H9 (cell line): ENCODE measurements around the gene IZUMO2. TPM values are rescaled to one million over a fixed set of nuclear protein-coding genes. Genes with fewer than 3 reads are reported as not detected.

Source experiments
- DNase-seq: peaks from one replicate; pipeline ENCODE4 v3.0.0-alpha.2; 2017
- H2AFZ ChIP-seq: one replicate; pipeline ENCODE4 v1.6.1; 2013; ENCODE audit warnings: mild to moderate bottlenecking, low read length, control low read depth, moderate library complexity
- H2AK5ac ChIP-seq: 2 replicates; pipeline ENCODE4 v1.6.1; 2013; ENCODE audit warnings: low read length, control low read depth, mixed read lengths; ENCODE audit not compliant: insufficient read length
- H2BK120ac ChIP-seq: one replicate; pipeline ENCODE4 v1.6.1; 2013; ENCODE audit warnings: low read depth, mild to moderate bottlenecking, low read length, control low read depth, inconsistent platforms; ENCODE audit not compliant: poor library complexity, severe bottlenecking
- H2BK12ac ChIP-seq: 2 replicates; pipeline ENCODE4 v1.6.1; 2013; ENCODE audit warnings: low read length, control low read depth, mixed read lengths, low read depth; ENCODE audit not compliant: insufficient read length
- H2BK15ac ChIP-seq: 2 replicates; pipeline ENCODE4 v1.6.1; 2013; ENCODE audit warnings: low read depth, low read length, control low read depth
- H2BK20ac ChIP-seq: one replicate; pipeline ENCODE4 v1.6.1; 2013; ENCODE audit warnings: low read depth, mild to moderate bottlenecking, low read length, control low read depth, inconsistent platforms; ENCODE audit not compliant: poor library complexity, severe bottlenecking
- H2BK5ac ChIP-seq: 2 replicates; pipeline ENCODE4 v1.6.1; 2013; ENCODE audit warnings: low read length, control low read depth, mixed read lengths; ENCODE audit not compliant: insufficient read length
- H3K14ac ChIP-seq: 2 replicates; pipeline ENCODE4 v1.6.1; 2013; ENCODE audit warnings: low read length, control low read depth; ENCODE audit not compliant: insufficient read depth
- H3K18ac ChIP-seq: 2 replicates; pipeline ENCODE4 v1.6.1; 2013; ENCODE audit warnings: low read depth, mild to moderate bottlenecking, mixed read lengths, low read length, control low read depth; ENCODE audit not compliant: insufficient read length
- H3K23ac ChIP-seq: 2 replicates; pipeline ENCODE4 v1.6.1; 2013; ENCODE audit warnings: low read length, control low read depth, mixed read lengths, low read depth; ENCODE audit not compliant: insufficient read length
- H3K23me2 ChIP-seq: 2 replicates; pipeline ENCODE4 v1.6.1; 2013; ENCODE audit warnings: low read depth, mild to moderate bottlenecking, mixed read lengths, low read length, control low read depth; ENCODE audit not compliant: insufficient read length, poor library complexity, severe bottlenecking
- H3K27ac ChIP-seq: 2 replicates; pipeline ENCODE4 v1.5.1; 2013; ENCODE audit warnings: low read length, control low read depth, mixed read lengths, low read depth; ENCODE audit not compliant: insufficient read length
- H3K27me3 ChIP-seq: 2 replicates; pipeline ENCODE4 v1.6.1; 2013; ENCODE audit warnings: low read length, control low read depth, inconsistent platforms; ENCODE audit not compliant: insufficient read depth
- H3K4ac ChIP-seq: 2 replicates; pipeline ENCODE4 v1.6.1; 2013; ENCODE audit warnings: low read depth, mild to moderate bottlenecking, control low read depth, inconsistent platforms, low read length, moderate library complexity
- H3K4me1 ChIP-seq: 2 replicates; pipeline ENCODE4 v1.6.1; 2013; ENCODE audit warnings: low read length, control low read depth, inconsistent platforms; ENCODE audit not compliant: insufficient read depth
- H3K4me2 ChIP-seq: 2 replicates; pipeline ENCODE4 v1.6.1; 2013; ENCODE audit warnings: low read length, control low read depth, mixed read lengths; ENCODE audit not compliant: insufficient read length, insufficient read depth
- H3K56ac ChIP-seq: 2 replicates; pipeline ENCODE4 v1.6.1; 2013; ENCODE audit warnings: low read depth, mild to moderate bottlenecking, mixed read lengths, low read length, control low read depth; ENCODE audit not compliant: insufficient read length
- H3K79me1 ChIP-seq: 2 replicates; pipeline ENCODE4 v1.6.1; 2013; ENCODE audit warnings: low read depth, mild to moderate bottlenecking, moderate library complexity, low read length, control low read depth, inconsistent platforms; ENCODE audit not compliant: insufficient read depth, poor library complexity, severe bottlenecking
- H3K79me2 ChIP-seq: 2 replicates; pipeline ENCODE4 v1.6.1; 2013; ENCODE audit warnings: low read length, control low read depth, inconsistent platforms; ENCODE audit not compliant: insufficient read depth
- H3K9ac ChIP-seq: 2 replicates; pipeline ENCODE4 v1.6.1; 2013; ENCODE audit warnings: low read length, control low read depth, mixed read lengths; ENCODE audit not compliant: insufficient read length; ENCODE audit errors: extremely low read depth
- H3K9me3 ChIP-seq: one replicate; pipeline ENCODE4 v1.6.1; 2013; ENCODE audit warnings: low read depth, low read length, inconsistent platforms; ENCODE audit not compliant: control insufficient read depth
- H3T11ph ChIP-seq: one replicate; pipeline ENCODE4 v1.6.1; 2013; ENCODE audit warnings: mild to moderate bottlenecking, low read length, control low read depth, inconsistent platforms
- H4K20me1 ChIP-seq: one replicate; pipeline ENCODE4 v1.6.1; 2013; ENCODE audit not compliant: control insufficient read depth, insufficient read length, insufficient read depth
- H4K5ac ChIP-seq: 2 replicates; pipeline ENCODE4 v1.6.1; 2013; ENCODE audit warnings: low read depth, mild to moderate bottlenecking, mixed read lengths, low read length, control low read depth; ENCODE audit not compliant: insufficient read length
- H4K8ac ChIP-seq: replicated peaks from 2 replicates; pipeline ENCODE4 v1.6.1; 2013; ENCODE audit warnings: low read length, control low read depth, mixed read lengths, low read depth; ENCODE audit not compliant: insufficient read length
- H4K91ac ChIP-seq: 2 replicates; pipeline ENCODE4 v1.6.1; 2013; ENCODE audit warnings: low read depth, mild to moderate bottlenecking, moderate library complexity, mixed read lengths, low read length, control low read depth; ENCODE audit not compliant: insufficient read length
- H3K27ac Mint-ChIP-seq, 3 experiments: 2 replicates in 2 of 3; 3 replicates in 1 of 3; pipeline ENCODE4 v1.8.0; 2020 to 2021; ENCODE audit warnings: mixed read lengths in 3 of 3, mild to moderate bottlenecking in 1 of 3, moderate library complexity in 1 of 3
- H3K27me3 Mint-ChIP-seq: 2 replicates; pipeline ENCODE4 v1.8.0; 2021; ENCODE audit warnings: low read depth, mild to moderate bottlenecking, moderate library complexity, mixed read lengths
- H3K36me3 Mint-ChIP-seq, 3 experiments: 2 replicates in 2 of 3; 3 replicates in 1 of 3; pipeline ENCODE4 v1.8.0; 2020 to 2021; ENCODE audit warnings: low read depth in 3 of 3, mixed read lengths in 3 of 3; ENCODE audit not compliant: insufficient read depth in 1 of 3
- H3K4me1 Mint-ChIP-seq, 2 experiments: 2 replicates each; pipeline ENCODE4 v1.8.0; 2020; ENCODE audit warnings: mixed read lengths in 2 of 2
- H3K4me3 Mint-ChIP-seq, 2 experiments: 2 replicates in 1 of 2; 3 replicates in 1 of 2; pipeline ENCODE4 v1.8.0; 2020 to 2021; ENCODE audit warnings: mild to moderate bottlenecking in 2 of 2, mixed read lengths in 2 of 2, moderate library complexity in 1 of 2
- H3K9me3 Mint-ChIP-seq, 2 experiments: 2 replicates in 1 of 2; 3 replicates in 1 of 2; pipeline ENCODE4 v1.8.0; 2020; ENCODE audit warnings: mild to moderate bottlenecking in 2 of 2, mixed read lengths in 2 of 2, moderate library complexity in 1 of 2
- CTCF ChIP-seq: fragments of 200-600 bp; sonication (generic); conservative IDR thresholded peaks from 3 replicates; pipeline ENCODE4 v1.8.0; 2021; ENCODE audit warnings: antibody characterized with exemption, mild to moderate bottlenecking
- WGBS: extraction: QIAGEN DNeasy Blood & Tissue Kit; methylation state at CpG from one replicate; pipeline ENCODE4 v1.1.7; 2013; ENCODE audit warnings: missing lambda C conversion rate, low lambda C conversion rate, mixed read lengths; ENCODE audit not compliant: insufficient read length; ENCODE audit errors: extremely low coverage; 5-methylcytosine and 5-hydroxymethylcytosine counted together
- total RNA-seq: library from RNA; stranded (reverse); gene quantifications from 2 replicates; pipeline ENCODE4 v1.2.1, GENCODE V29; 2021

Gene IZUMO2
- total RNA-seq, 1 experiment from 2014 or later: not detected

DNA sequence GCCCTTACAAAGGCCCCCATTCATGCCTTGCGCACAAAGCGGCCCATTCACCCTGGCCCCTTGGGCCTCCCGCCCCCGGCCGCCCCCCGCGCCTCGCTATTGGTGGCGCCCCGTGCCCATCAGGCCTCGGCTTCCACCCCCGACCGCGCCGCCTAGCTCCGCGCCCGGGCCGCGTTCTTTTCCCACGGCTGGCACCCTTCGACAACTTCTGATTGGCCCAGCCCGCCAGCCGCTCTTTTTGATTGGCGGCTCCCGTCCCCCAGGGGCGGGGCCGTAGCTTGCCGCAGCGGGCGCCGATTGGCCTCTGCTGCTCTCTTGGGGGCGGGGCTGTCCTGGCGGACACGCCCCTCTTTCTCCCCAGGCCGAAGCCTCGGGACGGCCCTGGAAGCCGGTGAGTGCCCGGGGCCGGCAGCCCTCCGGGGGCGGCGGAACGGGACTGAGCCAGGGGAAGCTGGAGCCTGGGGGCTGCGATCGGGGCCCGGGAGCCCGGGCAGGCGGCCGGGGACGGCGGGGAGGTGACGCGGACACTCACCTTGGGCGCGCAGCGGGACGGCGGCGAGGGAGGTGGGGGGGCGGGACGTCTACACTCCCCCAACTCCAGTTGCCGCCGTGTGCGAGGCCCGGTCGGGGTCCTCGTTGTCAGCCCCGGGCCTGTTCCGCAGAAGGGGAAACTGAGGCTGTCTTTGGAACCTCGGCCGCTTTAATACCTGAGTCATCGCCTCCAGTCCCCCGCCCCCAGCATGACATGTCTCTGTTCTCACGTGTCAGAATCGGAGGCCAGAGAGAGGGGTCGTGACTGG, 40.4 kb upstream of the IZUMO2 start, which contains the start of gene MYH14:
Gene MYH14 (plus strand): TSS at position 342 of the 800 bp plus-strand sequence. CDS start 6,744 bp downstream, outside the sequence.
- no peak within 1 kb of the TSS for H2BK20ac ChIP-seq
- peak within 1 kb of the TSS; percentile 43 for H3K4me2 ChIP-seq
- no peak within 1 kb of the TSS for H3T11ph ChIP-seq
- H3K9ac ChIP-seq: no peak within 1 kb of the TSS
- WGBS: no CpG with 5 or more reads among the region's 78 CpGs
- no peaks in the 10 kb centered on the region for H3K27me3 ChIP-seq
- H3K56ac ChIP-seq: no peak within 1 kb of the TSS
- no peaks in the 10 kb centered on the region for H3K79me2 ChIP-seq
- H3K23ac ChIP-seq: no peak within 1 kb of the TSS
- H2BK15ac ChIP-seq: no peak within 1 kb of the TSS
- Mint-ChIP-seq H3K27me3 (peaks cover 41% of the 10 kb centered on the region), H3K4me1 (peaks cover 3 to 27% of the 10 kb centered on the region in 2 experiments), H3K4me3 (peak within 1 kb of the TSS; percentile 55 to 80), H3K27ac (no peak within 1 kb of the TSS), H3K9me3 (no peaks in the 10 kb centered on the region), H3K36me3 (no peaks in the 10 kb centered on the region)
- H3K14ac ChIP-seq: no peak within 1 kb of the TSS
- H2AFZ ChIP-seq: no peak within 1 kb of the TSS
- H3K9me3 ChIP-seq: no peaks in the 10 kb centered on the region
- H3K79me1 ChIP-seq: no peaks in the 10 kb centered on the region
- no peak within 1 kb of the TSS for H2BK5ac ChIP-seq
- H4K20me1 ChIP-seq: no peaks in the 10 kb centered on the region
- peaks cover 9% of the 10 kb centered on the region for H3K23me2 ChIP-seq
- H3K4ac ChIP-seq: no peak within 1 kb of the TSS
- H2AK5ac ChIP-seq: no peak within 1 kb of the TSS
- H4K91ac ChIP-seq: no peak within 1 kb of the TSS
- peak within 1 kb of the TSS; percentile 41 for H3K18ac ChIP-seq
- TF ChIP-seq CTCF: no peak
- H2BK12ac ChIP-seq: no peak within 1 kb of the TSS
- H2BK120ac ChIP-seq: no peak within 1 kb of the TSS
- peak; percentile 96 for DNase-seq
- no peak within 1 kb of the TSS for H3K27ac ChIP-seq
- no peak within 1 kb of the TSS for H4K5ac ChIP-seq
- no peaks in the 10 kb centered on the region for H3K4me1 ChIP-seq
- H4K8ac ChIP-seq: no peak within 1 kb of the TSS
